ENCODE measurements around the gene KMT5B.
A peak's percentile ranks its signal among the peaks of the same experiment; 100 is the strongest.

The KMT5B gene

GRCh38 chr11:68150037-68150436 is 63.1 kb downstream of the KMT5B start:
- Histone ChIP-seq H3K27me3 (no peaks in the 10 kb centered on the region), H3K4me1 (peaks cover 12% of the 10 kb centered on the region), H3K9me3 (no peaks in the 10 kb centered on the region), H3K36me3 (no peaks in the 10 kb centered on the region), H3K4me3 (ENCODE audit: low read depth, low read length) (no peak overlapping the region)
- TF ChIP-seq, protein P1, sequence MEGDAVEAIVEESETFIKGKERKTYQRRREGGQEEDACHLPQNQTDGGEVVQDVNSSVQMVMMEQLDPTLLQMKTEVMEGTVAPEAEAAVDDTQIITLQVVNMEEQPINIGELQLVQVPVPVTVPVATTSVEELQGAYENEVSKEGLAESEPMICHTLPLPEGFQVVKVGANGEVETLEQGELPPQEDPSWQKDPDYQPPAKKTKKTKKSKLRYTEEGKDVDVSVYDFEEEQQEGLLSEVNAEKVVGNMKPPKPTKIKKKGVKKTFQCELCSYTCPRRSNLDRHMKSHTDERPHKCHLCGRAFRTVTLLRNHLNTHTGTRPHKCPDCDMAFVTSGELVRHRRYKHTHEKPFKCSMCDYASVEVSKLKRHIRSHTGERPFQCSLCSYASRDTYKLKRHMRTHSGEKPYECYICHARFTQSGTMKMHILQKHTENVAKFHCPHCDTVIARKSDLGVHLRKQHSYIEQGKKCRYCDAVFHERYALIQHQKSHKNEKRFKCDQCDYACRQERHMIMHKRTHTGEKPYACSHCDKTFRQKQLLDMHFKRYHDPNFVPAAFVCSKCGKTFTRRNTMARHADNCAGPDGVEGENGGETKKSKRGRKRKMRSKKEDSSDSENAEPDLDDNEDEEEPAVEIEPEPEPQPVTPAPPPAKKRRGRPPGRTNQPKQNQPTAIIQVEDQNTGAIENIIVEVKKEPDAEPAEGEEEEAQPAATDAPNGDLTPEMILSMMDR (IDR thresholded peaks at IDR 0.05; ENCODE audit: low read depth, low read length) = no peak
- DNase-seq = no peak

DNA sequence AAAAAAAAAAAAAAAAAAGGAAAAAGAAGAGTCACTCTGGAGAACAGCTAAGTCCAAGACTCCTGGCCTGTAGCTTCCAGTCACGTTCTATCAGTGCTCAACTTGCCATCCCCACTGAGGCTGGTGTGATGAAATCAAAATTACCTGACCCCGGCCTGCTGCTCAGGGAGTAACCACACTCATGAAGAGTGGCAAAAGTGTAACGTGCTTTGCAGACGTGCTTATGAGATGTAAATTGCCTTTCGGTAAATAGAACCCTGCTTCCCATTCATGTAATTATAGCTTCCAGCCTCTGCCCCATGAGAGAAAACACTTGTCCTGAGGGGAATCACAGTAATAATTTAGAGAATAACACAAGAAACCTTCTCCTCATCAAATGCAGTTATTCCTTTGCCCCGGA is 63.7 kb downstream of the KMT5B start:
- Histone ChIP-seq H3K27me3 (no peaks in the 10 kb centered on the region), H3K36me3 (no peaks in the 10 kb centered on the region), H3K4me1 (peaks cover 12% of the 10 kb centered on the region), H3K9me3 (no peaks in the 10 kb centered on the region), H3K4me3 (ENCODE audit: low read depth, low read length) (no peak overlapping the region)
- DNase-seq = no peak
- TF ChIP-seq, protein P1 (IDR thresholded peaks at IDR 0.05; ENCODE audit: low read depth, low read length) = no peak

DNA sequence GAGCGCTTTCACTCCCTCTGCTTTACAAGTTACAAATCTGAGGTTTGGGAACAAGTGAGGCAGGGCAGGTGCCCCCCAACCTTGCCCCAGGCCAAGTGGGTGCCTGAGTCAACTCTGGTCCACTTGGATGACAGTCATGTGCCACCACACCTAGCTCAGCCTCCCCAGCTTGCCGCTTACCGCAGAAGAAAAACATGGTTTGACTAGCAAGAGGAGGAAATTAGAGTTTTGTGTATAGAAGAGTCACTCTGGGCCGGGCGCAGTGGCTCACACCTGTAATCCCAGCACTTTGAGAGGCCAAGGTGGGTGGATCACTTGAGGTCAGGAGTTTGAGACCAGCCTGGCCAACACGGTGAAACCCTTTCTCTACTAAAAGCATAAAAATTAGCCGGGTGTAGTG is 64.2 kb downstream of the KMT5B start:
- no peaks in the 10 kb centered on the region for H3K9me3 ChIP-seq
- no peak for DNase-seq

DNA sequence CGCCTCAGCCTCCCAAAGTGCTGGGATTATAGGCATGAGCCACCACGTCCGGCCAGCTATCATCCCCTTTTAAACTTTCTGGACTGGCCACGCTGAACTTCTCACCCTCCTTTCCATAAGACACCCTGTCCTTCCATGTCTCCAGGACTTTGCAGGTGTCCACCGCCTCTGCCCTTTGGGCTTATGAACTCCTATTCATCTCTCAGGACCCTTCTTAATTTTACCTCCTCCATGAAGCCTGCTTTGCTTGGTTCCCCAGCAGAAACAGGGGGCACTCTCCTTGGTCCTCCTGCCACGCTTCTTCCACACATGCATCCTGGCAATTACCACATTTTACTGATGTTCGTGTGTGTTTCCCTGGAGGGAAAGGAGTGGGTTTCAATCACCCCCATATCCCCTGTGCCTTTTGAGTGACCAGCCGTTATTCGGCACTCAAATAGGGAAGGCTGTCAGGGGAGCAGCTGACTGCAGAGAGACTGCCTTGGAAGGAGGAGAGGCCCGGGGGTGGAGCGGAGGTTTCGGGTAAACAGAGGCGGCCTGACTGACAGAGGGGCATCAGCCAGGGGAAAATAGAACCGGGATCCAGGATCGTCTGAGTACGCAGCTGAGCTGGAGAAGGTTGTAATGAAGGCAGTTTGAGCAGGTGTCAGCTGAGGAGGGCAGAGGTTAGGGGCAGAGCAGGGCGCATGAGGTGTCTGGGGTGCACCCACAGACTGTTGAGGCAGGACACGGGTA is 64.9 kb downstream of the KMT5B start:
- H3K4me1 ChIP-seq = peaks cover 12% of the 10 kb centered on the region

More for the DNA sequence above, 64.2 kb downstream of the KMT5B start:
- Histone ChIP-seq H3K36me3 (no peaks in the 10 kb centered on the region), H3K4me3 (ENCODE audit: low read depth, low read length) (no peak overlapping the region), H3K27me3 (no peaks in the 10 kb centered on the region), H3K4me1 (peaks cover 12% of the 10 kb centered on the region)
- TF ChIP-seq, protein P1 (IDR thresholded peaks at IDR 0.05; ENCODE audit: low read depth, low read length) = no peak

GRCh38 chr11:68146704-68147474 is 66.2 kb downstream of the KMT5B start:
- DNase-seq = peak; percentile 65
- H3K27me3 ChIP-seq = no peaks in the 10 kb centered on the region
- H3K4me1 ChIP-seq = peaks cover 12% of the 10 kb centered on the region
- TF ChIP-seq, protein P1 (IDR thresholded peaks at IDR 0.05; ENCODE audit: low read depth, low read length) = no peak
- H3K4me3 ChIP-seq (ENCODE audit: low read depth, low read length) = no peak overlapping the region
- H3K36me3 ChIP-seq = no peaks in the 10 kb centered on the region
- H3K9me3 ChIP-seq = no peaks in the 10 kb centered on the region

More for the DNA sequence above, 64.9 kb downstream of the KMT5B start:
- no peak for DNase-seq
- Histone ChIP-seq H3K4me3 (ENCODE audit: low read depth, low read length) (no peak overlapping the region), H3K9me3 (no peaks in the 10 kb centered on the region), H3K36me3 (no peaks in the 10 kb centered on the region), H3K27me3 (no peaks in the 10 kb centered on the region)
- TF ChIP-seq, protein P1 (IDR thresholded peaks at IDR 0.05; ENCODE audit: low read depth, low read length) = no peak

All from BE2C (cell line).